Measurements from ENCODE around the gene TRPM4. TPM values are rescaled to one million over a fixed set of nuclear protein-coding genes. Genes with fewer than 3 reads are reported as not detected.
"Not testable (repeated sequence)": the region's sequence is repeated elsewhere in the genome, so short reads cannot be mapped to it uniquely, and the experiment has no call there.

The TRPM4 gene
- total RNA-seq, 1 experiment from 2014 or later = 2.1 TPM

- DNase-seq (ENCODE audit: low read depth) = no peak
Measured at GRCh38 chr19:49190781-49191180, 33.2 kb downstream of the TRPM4 start.

GRCh38 chr19:49193822-49194394 lies 36.3 kb downstream of the TRPM4 start:
- no peak for DNase-seq (ENCODE audit: low read depth)

GRCh38 chr19:49194408-49194807 lies 36.8 kb downstream of the TRPM4 start:
- DNase-seq (ENCODE audit: low read depth) = no peak

- DNase-seq (ENCODE audit: low read depth) = no peak
Measured at GRCh38 chr19:49196527-49197240, 39.1 kb downstream of the TRPM4 start.

GRCh38 chr19:49200238-49200862 lies 42.8 kb downstream of the TRPM4 start:
- DNase-seq (ENCODE audit: low read depth) = no peak

GRCh38 chr19:49201042-49201441 lies 43.5 kb downstream of the TRPM4 start:
- DNase-seq (ENCODE audit: low read depth) = no peak

- DNase-seq (ENCODE audit: low read depth) = no peak
Measured at GRCh38 chr19:49205114-49205513, 47.5 kb downstream of the TRPM4 start.

- not testable (repeated sequence) for DNase-seq (ENCODE audit: low read depth)
Measured at GRCh38 chr19:49209502-49209901, 51.9 kb downstream of the TRPM4 start.

GRCh38 chr19:49210108-49210900 lies 52.7 kb downstream of the TRPM4 start:
- DNase-seq (ENCODE audit: low read depth) = no peak

- DNase-seq (ENCODE audit: low read depth) = no peak
Measured at GRCh38 chr19:49210901-49211451, 53.4 kb downstream of the TRPM4 start.

GRCh38 chr19:49212016-49212701 lies 54.6 kb downstream of the TRPM4 start:
- DNase-seq (ENCODE audit: low read depth) = no peak

- no peak for DNase-seq (ENCODE audit: low read depth)
Measured at GRCh38 chr19:49213791-49214190, 56.2 kb downstream of the TRPM4 start.

- no peak for DNase-seq (ENCODE audit: low read depth)
Measured at GRCh38 chr19:49214701-49215100, 57.1 kb downstream of the TRPM4 start.

GRCh38 chr19:49216071-49216470 lies 58.5 kb downstream of the TRPM4 start:
- DNase-seq (ENCODE audit: low read depth) = peak; percentile 72

- no peak for DNase-seq (ENCODE audit: low read depth)
Measured at GRCh38 chr19:49217382-49217781, 59.8 kb downstream of the TRPM4 start.

GRCh38 chr19:49222011-49222410 lies 64.4 kb downstream of the TRPM4 start:
- no peak for DNase-seq (ENCODE audit: low read depth)

- no peak for DNase-seq (ENCODE audit: low read depth)
Measured at GRCh38 chr19:49222528-49222927, 64.9 kb downstream of the TRPM4 start.

GRCh38 chr19:49223472-49223871 lies 65.9 kb downstream of the TRPM4 start:
- no peak for DNase-seq (ENCODE audit: low read depth)

GRCh38 chr19:49224441-49224840 lies 66.8 kb downstream of the TRPM4 start:
- DNase-seq (ENCODE audit: low read depth) = not testable (repeated sequence)

- DNase-seq (ENCODE audit: low read depth) = peak; percentile 87
Measured at GRCh38 chr19:49224879-49225278, 67.3 kb downstream of the TRPM4 start.

GRCh38 chr19:49229416-49229815 lies 71.8 kb downstream of the TRPM4 start:
- DNase-seq (ENCODE audit: low read depth) = no peak
